ENCODE measurements around the gene UMODL1. TPM values are rescaled to one million over a fixed set of nuclear protein-coding genes. Genes with fewer than 3 reads are reported as not detected.
A peak's percentile ranks its signal among the peaks of the same experiment; 100 is the strongest.

Gene UMODL1
- total and polyA plus RNA-seq, 2 donors (not counting 1 experiment from before 2014, with no cell fraction given) = not detected

DNA sequence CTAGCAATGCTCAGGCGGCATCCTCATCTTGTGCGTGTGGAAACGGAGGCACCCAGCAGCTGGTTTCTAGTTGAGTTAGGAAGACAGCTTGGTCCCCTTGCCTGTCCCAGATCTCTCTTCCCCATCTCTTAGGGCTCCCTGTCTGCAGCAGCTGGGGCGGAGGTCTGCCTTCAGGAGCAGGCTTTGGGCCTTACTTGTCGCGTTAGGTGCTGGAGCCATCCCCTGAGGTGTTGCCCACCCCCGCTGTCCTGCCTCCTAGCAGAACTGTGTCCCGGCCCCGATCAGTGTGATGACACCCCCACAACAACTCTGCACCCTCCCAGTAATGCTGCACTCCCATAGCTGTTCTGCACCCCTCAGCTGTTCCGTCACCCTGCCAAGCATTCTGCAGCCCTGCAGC is 40.7 kb downstream of the UMODL1 start:
- Histone ChIP-seq H3K4me2 (ENCODE audit: extremely low read depth, insufficient read depth, low read length) (no peak overlapping the region), H3K9me3 (ENCODE audit: control insufficient read depth, insufficient read depth, low read depth, low read length) (no peaks in the 10 kb centered on the region), H3K4me1 (ENCODE audit: control insufficient read depth, extremely low read depth, insufficient read depth, low read length) (no peaks in the 10 kb centered on the region), H3K27me3 (ENCODE audit: control insufficient read depth, insufficient read depth, low read length) (no peaks in the 10 kb centered on the region), H3K27ac (ENCODE audit: insufficient read depth, low read length) (no peak overlapping the region), H3K4me3 (replicated peaks in 1 of 4; ENCODE audit: control extremely low read depth in 1 of 4, insufficient read depth in 1 of 4, low read depth in 3 of 4, low read length in 4 of 4) (no peak overlapping the region), H3K36me3 (ENCODE audit: control insufficient read depth, insufficient read depth, low read length) (no peaks in the 10 kb centered on the region), H3K9ac (ENCODE audit: insufficient read depth, low read length) (no peak overlapping the region), H3K79me2 (ENCODE audit: control insufficient read depth, insufficient read depth, low read length) (no peaks in the 10 kb centered on the region), H4K20me1 (ENCODE audit: control insufficient read depth, extremely low read depth, insufficient read depth, low read length) (no peaks in the 10 kb centered on the region), H2AFZ (ENCODE audit: low read length) (no peak overlapping the region)
- DNase-seq (ENCODE audit: low read depth in 2 of 2) = no peak
- TF ChIP-seq EZH2 (IDR thresholded peaks at IDR 0.05; ENCODE audit: low read length, missing control alignments) = no peak
- no peak for TF ChIP-seq CTCF (conservative IDR thresholded peaks at IDR 0.05 in 1 of 2, IDR thresholded peaks at IDR 0.05 in 1 of 2; ENCODE audit: low read depth in 1 of 2, low read length in 2 of 2)

DNA sequence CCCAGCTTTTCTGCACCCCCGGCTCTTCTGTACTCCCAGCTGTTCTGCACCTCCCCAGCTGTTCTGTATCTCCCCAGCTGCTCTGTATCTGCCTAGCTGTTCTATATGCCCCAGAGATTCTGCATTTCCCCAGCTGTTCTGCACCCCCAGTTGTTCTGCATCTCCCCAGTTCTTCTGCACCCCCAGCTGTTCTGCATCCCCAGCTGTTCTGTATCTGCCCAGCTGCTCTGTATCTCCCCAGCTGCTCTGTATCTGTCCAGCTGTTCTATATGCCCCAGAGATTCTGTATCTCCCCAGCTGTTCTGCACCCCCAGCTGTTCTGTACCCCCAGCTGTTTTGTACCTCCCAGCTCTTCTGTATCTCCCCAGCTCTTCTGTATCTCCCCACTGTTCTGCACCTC is 41.1 kb downstream of the UMODL1 start:
- DNase-seq (ENCODE audit: low read depth in 2 of 2) = no peak
- no peak for TF ChIP-seq EZH2 (IDR thresholded peaks at IDR 0.05; ENCODE audit: low read length, missing control alignments)
- TF ChIP-seq CTCF (conservative IDR thresholded peaks at IDR 0.05 in 1 of 2, IDR thresholded peaks at IDR 0.05 in 1 of 2; ENCODE audit: low read depth in 1 of 2, low read length in 2 of 2) = no peak
- H3K9ac ChIP-seq (ENCODE audit: insufficient read depth, low read length) = no peak overlapping the region
- H3K4me2 ChIP-seq (ENCODE audit: extremely low read depth, insufficient read depth, low read length) = no peak overlapping the region
- H3K9me3 ChIP-seq (ENCODE audit: control insufficient read depth, insufficient read depth, low read depth, low read length) = no peaks in the 10 kb centered on the region
- H3K79me2 ChIP-seq (ENCODE audit: control insufficient read depth, insufficient read depth, low read length) = no peaks in the 10 kb centered on the region
- peaks cover under 1% of the 10 kb centered on the region for H3K4me1 ChIP-seq (ENCODE audit: control insufficient read depth, extremely low read depth, insufficient read depth, low read length)
- H3K27ac ChIP-seq (ENCODE audit: insufficient read depth, low read length) = no peak overlapping the region
- H3K27me3 ChIP-seq (ENCODE audit: control insufficient read depth, insufficient read depth, low read length) = no peaks in the 10 kb centered on the region
- no peak overlapping the region for H2AFZ ChIP-seq (ENCODE audit: low read length)
- no peaks in the 10 kb centered on the region for H3K36me3 ChIP-seq (ENCODE audit: control insufficient read depth, insufficient read depth, low read length)
- H3K4me3 ChIP-seq (replicated peaks in 1 of 4; ENCODE audit: control extremely low read depth in 1 of 4, insufficient read depth in 1 of 4, low read depth in 3 of 4, low read length in 4 of 4) = no peak overlapping the region
- no peaks in the 10 kb centered on the region for H4K20me1 ChIP-seq (ENCODE audit: control insufficient read depth, extremely low read depth, insufficient read depth, low read length)

GRCh38 chr21:42112857-42113256 is 41.7 kb downstream of the UMODL1 start:
- Histone ChIP-seq H3K4me1 (ENCODE audit: control insufficient read depth, extremely low read depth, insufficient read depth, low read length) (peaks cover 2% of the 10 kb centered on the region), H3K27ac (ENCODE audit: insufficient read depth, low read length) (no peak overlapping the region), H3K79me2 (ENCODE audit: control insufficient read depth, insufficient read depth, low read length) (no peaks in the 10 kb centered on the region), H3K4me2 (ENCODE audit: extremely low read depth, insufficient read depth, low read length) (no peak overlapping the region), H3K36me3 (ENCODE audit: control insufficient read depth, insufficient read depth, low read length) (no peaks in the 10 kb centered on the region), H3K9me3 (ENCODE audit: control insufficient read depth, insufficient read depth, low read depth, low read length) (no peaks in the 10 kb centered on the region), H4K20me1 (ENCODE audit: control insufficient read depth, extremely low read depth, insufficient read depth, low read length) (no peaks in the 10 kb centered on the region), H3K27me3 (ENCODE audit: control insufficient read depth, insufficient read depth, low read length) (no peaks in the 10 kb centered on the region), H3K9ac (ENCODE audit: insufficient read depth, low read length) (no peak overlapping the region), H2AFZ (ENCODE audit: low read length) (no peak overlapping the region), H3K4me3 (replicated peaks in 1 of 4; ENCODE audit: control extremely low read depth in 1 of 4, insufficient read depth in 1 of 4, low read depth in 3 of 4, low read length in 4 of 4) (no peak overlapping the region)
- TF ChIP-seq EZH2 (IDR thresholded peaks at IDR 0.05; ENCODE audit: low read length, missing control alignments) (no peak), CTCF (conservative IDR thresholded peaks at IDR 0.05 in 1 of 2, IDR thresholded peaks at IDR 0.05 in 1 of 2; ENCODE audit: low read depth in 1 of 2, low read length in 2 of 2) (no peak)
- DNase-seq (ENCODE audit: low read depth in 2 of 2) = peak; percentile 30 to 45

All from fibroblast of lung (primary cell).